Lower lobe of right lung (tissue), 2 donors: Measurements from ENCODE around the gene MANF. TPM values are rescaled to one million over a fixed set of nuclear protein-coding genes. Genes with fewer than 3 reads are reported as not detected.

ENCODE experiments used
- ATAC-seq, 2 donors: fragments of 200-7000 bp; cut with Tn5 transposase; one replicate each; pipeline ENCODE4 v1.9.1; 2020 to 2022; ENCODE audit warnings: mild to moderate bottlenecking in 2 of 2, moderate library complexity in 2 of 2
- DNase-seq: peaks from one replicate; pipeline ENCODE4 v3.0.0-alpha.2; 2020
- H3K27ac ChIP-seq: fragments of 200-600 bp; one replicate; pipeline ENCODE4 v1.8.0; 2022
- H3K27me3 ChIP-seq: fragments of 200-600 bp; one replicate; pipeline ENCODE4 v1.8.0; 2022; ENCODE audit warnings: low read depth
- H3K36me3 ChIP-seq: fragments of 200-600 bp; one replicate; pipeline ENCODE4 v1.8.0; 2022; ENCODE audit warnings: mild to moderate bottlenecking
- H3K4me1 ChIP-seq: fragments of 200-600 bp; one replicate; pipeline ENCODE4 v1.8.0; 2022
- H3K4me3 ChIP-seq: fragments of 200-600 bp; one replicate; pipeline ENCODE4 v1.8.0; 2022; ENCODE audit warnings: mild to moderate bottlenecking
- H3K9me3 ChIP-seq: fragments of 200-600 bp; one replicate; pipeline ENCODE4 v1.8.0; 2022
- intact Hi-C: fragments of 100-400 bp; cut with DNase I; formaldehyde crosslinking; loops from one replicate; pipeline ENCODE4 v1.11.0; 2022
- total RNA-seq: library from RNA; stranded (reverse); fragmentation: NEBNext Ultra II Directional; extraction: Animal tissue kit (Norgen Biotek cat#: 25700); gene quantifications from one replicate; pipeline ENCODE4 v1.2.1, GENCODE V29; 2021
- TF ChIP-seq, protein P1 (sequence below): fragments of 200-600 bp; IDR thresholded peaks from one replicate; pipeline ENCODE4 v1.8.0; 2022; ENCODE audit warnings: antibody characterized with exemption, mild to moderate bottlenecking
- donor health status: DM: no; HTN: yes; CAD: no; lungs with severe emphysema.

The MANF gene
- total RNA-seq, 1 donor from 2014 or later, result 59.8 TPM

GRCh38 chr3:51391075-51391565, 6.0 kb downstream of the MANF start, which contains the start of gene RBM15B:
Gene RBM15B, plus strand, starts transcription at chr3:51391285. Its CDS starts 115 bp downstream, at chr3:51391400.
- peaks cover 87% of the 10 kb centered on the region for H3K4me1 ChIP-seq
- H3K27ac ChIP-seq, result peak within 1 kb of the TSS; percentile 86
- ATAC-seq, result peak; percentile 96 to 98
- TF ChIP-seq, protein P1, sequence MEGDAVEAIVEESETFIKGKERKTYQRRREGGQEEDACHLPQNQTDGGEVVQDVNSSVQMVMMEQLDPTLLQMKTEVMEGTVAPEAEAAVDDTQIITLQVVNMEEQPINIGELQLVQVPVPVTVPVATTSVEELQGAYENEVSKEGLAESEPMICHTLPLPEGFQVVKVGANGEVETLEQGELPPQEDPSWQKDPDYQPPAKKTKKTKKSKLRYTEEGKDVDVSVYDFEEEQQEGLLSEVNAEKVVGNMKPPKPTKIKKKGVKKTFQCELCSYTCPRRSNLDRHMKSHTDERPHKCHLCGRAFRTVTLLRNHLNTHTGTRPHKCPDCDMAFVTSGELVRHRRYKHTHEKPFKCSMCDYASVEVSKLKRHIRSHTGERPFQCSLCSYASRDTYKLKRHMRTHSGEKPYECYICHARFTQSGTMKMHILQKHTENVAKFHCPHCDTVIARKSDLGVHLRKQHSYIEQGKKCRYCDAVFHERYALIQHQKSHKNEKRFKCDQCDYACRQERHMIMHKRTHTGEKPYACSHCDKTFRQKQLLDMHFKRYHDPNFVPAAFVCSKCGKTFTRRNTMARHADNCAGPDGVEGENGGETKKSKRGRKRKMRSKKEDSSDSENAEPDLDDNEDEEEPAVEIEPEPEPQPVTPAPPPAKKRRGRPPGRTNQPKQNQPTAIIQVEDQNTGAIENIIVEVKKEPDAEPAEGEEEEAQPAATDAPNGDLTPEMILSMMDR, result peak; percentile 92
- no peaks in the 10 kb centered on the region for H3K9me3 ChIP-seq
- peaks cover 74% of the 10 kb centered on the region for H3K36me3 ChIP-seq
- peak; percentile 99 for DNase-seq
- no peaks in the 10 kb centered on the region for H3K27me3 ChIP-seq
- peak within 1 kb of the TSS; percentile 79 for H3K4me3 ChIP-seq
- intact Hi-C loops, result no loop called here

GRCh38 chr3:51391566-51392354, 6.7 kb downstream of the MANF start:
- Histone ChIP-seq H3K4me3 (peak overlapping the region; percentile 79), H3K27me3 (no peaks in the 10 kb centered on the region), H3K36me3 (peaks cover 74% of the 10 kb centered on the region), H3K9me3 (no peaks in the 10 kb centered on the region), H3K4me1 (peaks cover 82% of the 10 kb centered on the region), H3K27ac (peak overlapping the region; percentile 86)
- intact Hi-C loops, result no loop called here
- peak; percentile 63 for DNase-seq
- TF ChIP-seq, protein P1, result no peak
- ATAC-seq, result peak; percentile 0 to 11

DNA sequence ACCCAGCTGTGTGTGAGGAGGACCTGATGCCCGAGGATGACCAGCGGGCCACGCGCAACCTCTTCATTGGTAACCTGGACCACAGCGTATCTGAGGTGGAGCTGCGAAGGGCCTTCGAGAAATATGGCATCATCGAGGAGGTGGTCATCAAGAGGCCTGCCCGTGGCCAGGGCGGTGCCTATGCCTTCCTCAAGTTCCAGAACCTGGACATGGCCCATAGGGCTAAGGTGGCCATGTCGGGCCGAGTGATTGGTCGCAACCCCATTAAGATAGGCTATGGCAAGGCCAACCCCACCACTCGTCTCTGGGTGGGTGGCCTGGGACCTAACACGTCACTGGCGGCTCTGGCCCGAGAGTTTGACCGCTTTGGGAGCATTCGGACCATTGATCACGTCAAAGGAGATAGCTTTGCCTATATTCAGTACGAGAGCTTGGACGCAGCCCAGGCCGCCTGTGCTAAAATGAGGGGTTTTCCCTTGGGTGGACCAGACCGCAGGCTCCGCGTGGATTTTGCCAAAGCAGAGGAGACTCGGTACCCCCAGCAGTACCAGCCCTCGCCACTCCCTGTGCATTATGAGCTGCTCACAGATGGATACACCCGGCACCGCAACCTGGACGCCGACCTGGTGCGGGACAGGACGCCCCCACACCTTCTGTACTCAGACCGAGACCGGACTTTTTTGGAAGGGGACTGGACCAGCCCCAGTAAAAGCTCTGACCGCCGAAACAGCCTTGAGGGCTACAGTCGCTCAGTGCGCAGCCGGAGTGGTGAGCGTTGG, 7.5 kb downstream of the MANF start:
- intact Hi-C loops, result no loop called here
- no peak for ATAC-seq
- DNase-seq, result no peak
- Histone ChIP-seq H3K36me3 (peaks cover 76% of the 10 kb centered on the region), H3K27ac (peak overlapping the region; percentile 86), H3K27me3 (no peaks in the 10 kb centered on the region), H3K9me3 (no peaks in the 10 kb centered on the region), H3K4me3 (peak overlapping the region; percentile 79), H3K4me1 (peaks cover 74% of the 10 kb centered on the region)
- TF ChIP-seq, protein P1, result no peak

DNA sequence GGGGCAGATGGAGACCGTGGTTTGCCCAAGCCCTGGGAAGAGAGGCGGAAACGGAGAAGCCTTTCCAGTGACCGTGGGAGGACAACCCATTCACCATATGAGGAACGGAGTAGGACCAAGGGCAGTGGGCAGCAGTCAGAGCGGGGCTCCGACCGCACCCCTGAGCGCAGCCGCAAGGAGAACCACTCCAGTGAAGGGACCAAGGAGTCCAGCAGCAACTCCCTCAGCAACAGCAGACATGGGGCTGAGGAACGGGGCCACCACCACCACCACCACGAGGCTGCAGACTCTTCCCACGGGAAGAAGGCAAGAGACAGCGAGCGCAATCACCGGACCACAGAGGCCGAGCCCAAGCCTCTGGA, 8.0 kb downstream of the MANF start:
- Histone ChIP-seq H3K27ac (no peak overlapping the region), H3K9me3 (no peaks in the 10 kb centered on the region), H3K4me1 (peaks cover 68% of the 10 kb centered on the region), H3K36me3 (peaks cover 76% of the 10 kb centered on the region), H3K27me3 (no peaks in the 10 kb centered on the region), H3K4me3 (no peak overlapping the region)
- ATAC-seq (no peak), DNase-seq (no peak)
- TF ChIP-seq, protein P1, result no peak
- intact Hi-C loops, result no loop called here

DNA sequence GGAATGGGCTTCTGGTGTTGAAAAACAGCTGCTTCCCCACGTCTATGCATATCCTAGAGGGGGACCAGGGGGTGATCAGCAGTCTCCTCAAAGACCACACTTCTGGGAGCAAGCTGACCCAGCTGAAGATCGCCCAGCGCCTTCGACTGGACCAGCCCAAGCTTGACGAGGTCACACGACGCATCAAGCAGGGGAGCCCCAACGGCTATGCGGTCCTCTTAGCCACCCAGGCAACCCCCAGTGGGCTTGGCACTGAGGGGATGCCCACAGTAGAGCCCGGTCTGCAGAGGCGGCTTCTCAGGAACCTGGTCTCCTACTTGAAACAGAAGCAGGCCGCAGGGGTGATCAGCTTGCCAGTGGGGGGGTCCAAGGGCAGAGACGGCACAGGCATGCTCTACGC, 8.5 kb downstream of the MANF start:
- no peak for DNase-seq
- no peak overlapping the region for H3K4me3 ChIP-seq
- no peaks in the 10 kb centered on the region for H3K27me3 ChIP-seq
- no peak for ATAC-seq
- no peaks in the 10 kb centered on the region for H3K9me3 ChIP-seq
- intact Hi-C loops, result no loop called here
- peaks cover 64% of the 10 kb centered on the region for H3K4me1 ChIP-seq
- no peak overlapping the region for H3K27ac ChIP-seq
- H3K36me3 ChIP-seq, result peaks cover 76% of the 10 kb centered on the region
- TF ChIP-seq, protein P1, result no peak
